ENCODE results near the gene PRRC2C.

The PRRC2C gene

DNA sequence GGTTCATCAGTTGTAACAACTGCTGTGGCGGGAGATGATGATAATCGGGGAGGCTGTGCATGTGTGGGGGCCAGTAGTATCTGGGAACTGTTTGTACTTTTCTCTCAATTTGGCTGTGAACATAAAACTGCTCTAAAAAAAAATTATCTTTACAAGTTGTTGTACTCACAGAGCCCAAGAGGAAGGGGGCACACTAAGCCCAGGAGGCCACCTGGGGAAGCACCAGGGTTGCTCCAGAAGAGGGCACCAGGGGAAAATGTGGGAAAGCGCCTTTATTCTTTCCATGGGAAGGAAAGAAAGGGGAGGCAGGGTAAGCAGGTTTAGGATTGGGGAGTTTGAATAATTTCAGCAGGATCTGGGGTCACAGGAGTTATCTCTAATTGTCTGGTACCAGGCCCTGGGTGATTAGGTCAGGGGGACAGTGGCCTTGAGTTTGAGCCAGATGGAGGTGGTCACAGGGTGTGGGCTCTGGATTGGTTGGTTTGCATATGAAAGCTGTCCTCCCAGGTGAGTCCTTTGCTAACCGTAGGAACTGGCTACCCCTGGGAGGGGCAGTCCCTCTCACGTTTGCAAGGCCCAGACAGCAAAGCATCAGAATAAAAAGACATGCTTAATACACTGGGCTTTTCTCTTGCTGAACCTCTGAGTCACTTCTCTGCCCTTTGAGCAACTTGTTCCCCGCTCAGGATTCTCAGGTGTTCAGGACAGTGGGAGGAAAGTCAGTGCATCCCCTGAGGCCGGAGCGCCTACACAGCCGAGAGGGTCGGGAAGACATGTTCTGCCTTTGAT is 155.9 kb downstream of the PRRC2C start:
- no peak for DNase-seq

DNA sequence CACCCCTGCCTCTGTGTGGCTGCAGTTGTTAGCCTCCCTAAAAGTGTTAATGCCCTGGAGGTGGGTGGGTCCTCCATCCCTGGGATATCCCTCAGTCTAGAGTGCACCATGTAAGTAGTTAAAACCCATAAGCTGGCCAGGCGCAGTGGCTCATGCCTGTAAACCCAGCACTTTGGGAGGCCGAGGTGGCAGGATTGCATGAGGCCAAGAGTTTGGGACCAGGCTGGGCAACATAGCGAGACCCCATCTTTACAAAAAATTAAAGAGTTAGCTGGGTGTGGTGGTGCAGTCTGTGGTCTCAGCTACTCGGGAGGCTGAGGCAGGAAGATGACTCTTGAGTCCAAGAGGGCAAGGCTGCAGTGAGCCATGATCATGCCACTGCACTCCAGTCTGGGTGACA is 156.9 kb downstream of the PRRC2C start:
- no peak for DNase-seq
